ENCODE data around the gene OTUD1. TPM values are rescaled to one million over a fixed set of nuclear protein-coding genes. Genes with fewer than 3 reads are reported as not detected.

The OTUD1 gene
- total RNA-seq, 1 donor from 2014 or later, result 11.9 TPM

DNA sequence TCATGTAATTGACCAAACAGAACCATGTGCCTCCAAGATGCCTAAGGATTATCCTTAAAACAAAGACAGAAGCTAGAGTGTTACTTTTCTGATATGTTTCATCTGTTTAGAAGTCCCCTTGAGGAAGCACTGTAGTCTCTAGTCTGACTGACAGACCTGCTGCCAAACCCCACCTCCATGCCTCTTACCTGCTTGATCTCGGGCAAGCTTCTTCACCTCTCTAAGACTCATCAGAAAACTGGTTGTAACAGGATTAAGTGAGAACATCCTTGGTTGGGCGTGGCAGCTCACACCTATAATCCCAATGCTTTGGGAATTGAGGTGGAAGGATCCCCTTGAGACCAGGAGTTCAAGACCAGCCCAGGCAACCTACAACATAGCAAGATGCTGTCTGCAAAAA, 42.2 kb upstream of the OTUD1 start:
- TF ChIP-seq CTCF (IDR thresholded peaks at IDR 0.05; ENCODE audit: unreplicated experiment), result no peak
- Mint-ChIP-seq H3K9me3 (ENCODE audit: unreplicated experiment) (no peaks in the 10 kb centered on the region), H3K4me1 (ENCODE audit: unreplicated experiment) (peaks cover 4% of the 10 kb centered on the region), H3K36me3 (ENCODE audit: low read depth, unreplicated experiment) (no peaks in the 10 kb centered on the region), H3K4me3 (ENCODE audit: unreplicated experiment) (no peak overlapping the region), H3K27me3 (ENCODE audit: unreplicated experiment) (no peaks in the 10 kb centered on the region), H3K27ac (ENCODE audit: unreplicated experiment) (no peak overlapping the region)
- DNase-seq (ENCODE audit: low spot score), result no peak

GRCh38 chr10:23399701-23400144, 39.2 kb upstream of the OTUD1 start:
- no peak for DNase-seq (ENCODE audit: low spot score)
- no peaks in the 10 kb centered on the region for H3K27me3 Mint-ChIP-seq (ENCODE audit: unreplicated experiment)
- H3K9me3 Mint-ChIP-seq (ENCODE audit: unreplicated experiment), result no peaks in the 10 kb centered on the region
- TF ChIP-seq CTCF (IDR thresholded peaks at IDR 0.05; ENCODE audit: unreplicated experiment), result no peak
- no peaks in the 10 kb centered on the region for H3K36me3 Mint-ChIP-seq (ENCODE audit: low read depth, unreplicated experiment)
- no peak overlapping the region for H3K4me3 Mint-ChIP-seq (ENCODE audit: unreplicated experiment)
- no peak overlapping the region for H3K27ac Mint-ChIP-seq (ENCODE audit: unreplicated experiment)
- peaks cover under 1% of the 10 kb centered on the region for H3K4me1 Mint-ChIP-seq (ENCODE audit: unreplicated experiment)

- H3K36me3 Mint-ChIP-seq (ENCODE audit: low read depth, unreplicated experiment), result no peaks in the 10 kb centered on the region
- no peaks in the 10 kb centered on the region for H3K4me1 Mint-ChIP-seq (ENCODE audit: unreplicated experiment)
- H3K27ac Mint-ChIP-seq (ENCODE audit: unreplicated experiment), result no peak overlapping the region
- peaks cover 2% of the 10 kb centered on the region for H3K27me3 Mint-ChIP-seq (ENCODE audit: unreplicated experiment)
- no peaks in the 10 kb centered on the region for H3K9me3 Mint-ChIP-seq (ENCODE audit: unreplicated experiment)
- no peak overlapping the region for H3K4me3 Mint-ChIP-seq (ENCODE audit: unreplicated experiment)
- TF ChIP-seq CTCF (IDR thresholded peaks at IDR 0.05; ENCODE audit: unreplicated experiment), result no peak
- no peak for DNase-seq (ENCODE audit: low spot score)
These were observed 36.0 kb upstream of the OTUD1 start for GRCh38 chr10:23402856-23403255.

GRCh38 chr10:23403278-23403677, 35.6 kb upstream of the OTUD1 start:
- H3K4me3 Mint-ChIP-seq (ENCODE audit: unreplicated experiment), result no peak overlapping the region
- no peaks in the 10 kb centered on the region for H3K36me3 Mint-ChIP-seq (ENCODE audit: low read depth, unreplicated experiment)
- H3K27ac Mint-ChIP-seq (ENCODE audit: unreplicated experiment), result no peak overlapping the region
- no peak for DNase-seq (ENCODE audit: low spot score)
- TF ChIP-seq CTCF (IDR thresholded peaks at IDR 0.05; ENCODE audit: unreplicated experiment), result no peak
- no peaks in the 10 kb centered on the region for H3K4me1 Mint-ChIP-seq (ENCODE audit: unreplicated experiment)
- peaks cover 2% of the 10 kb centered on the region for H3K27me3 Mint-ChIP-seq (ENCODE audit: unreplicated experiment)
- no peaks in the 10 kb centered on the region for H3K9me3 Mint-ChIP-seq (ENCODE audit: unreplicated experiment)

GRCh38 chr10:23403719-23404118, 35.2 kb upstream of the OTUD1 start:
- no peak for TF ChIP-seq CTCF (IDR thresholded peaks at IDR 0.05; ENCODE audit: unreplicated experiment)
- no peaks in the 10 kb centered on the region for H3K9me3 Mint-ChIP-seq (ENCODE audit: unreplicated experiment)
- H3K4me3 Mint-ChIP-seq (ENCODE audit: unreplicated experiment), result no peak overlapping the region
- H3K27me3 Mint-ChIP-seq (ENCODE audit: unreplicated experiment), result peaks cover 2% of the 10 kb centered on the region
- no peak for DNase-seq (ENCODE audit: low spot score)
- H3K36me3 Mint-ChIP-seq (ENCODE audit: low read depth, unreplicated experiment), result no peaks in the 10 kb centered on the region
- H3K4me1 Mint-ChIP-seq (ENCODE audit: unreplicated experiment), result no peaks in the 10 kb centered on the region
- no peak overlapping the region for H3K27ac Mint-ChIP-seq (ENCODE audit: unreplicated experiment)
